ENCODE measurements around the gene SOD3.

The SOD3 gene

DNA sequence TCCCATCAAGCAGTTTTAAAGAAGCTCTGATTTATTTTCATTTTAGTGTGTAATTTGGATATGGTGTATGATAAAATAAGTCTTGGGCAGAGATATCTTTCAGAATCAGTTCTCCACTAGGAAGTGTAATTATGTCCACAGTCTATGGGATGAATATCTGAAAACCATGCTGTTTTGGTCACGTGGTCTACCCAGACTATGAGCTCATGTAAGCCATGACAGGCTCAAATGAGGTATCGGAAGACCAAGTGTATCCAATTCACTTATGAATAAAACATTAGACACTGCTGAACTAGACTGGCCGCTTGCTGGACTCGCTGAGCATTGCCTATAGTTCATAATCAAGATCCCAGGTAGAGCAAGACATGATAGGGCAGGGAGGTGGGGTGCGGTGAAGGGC, 50.5 kb downstream of the SOD3 start:
- DNase-seq, result no peak

DNA sequence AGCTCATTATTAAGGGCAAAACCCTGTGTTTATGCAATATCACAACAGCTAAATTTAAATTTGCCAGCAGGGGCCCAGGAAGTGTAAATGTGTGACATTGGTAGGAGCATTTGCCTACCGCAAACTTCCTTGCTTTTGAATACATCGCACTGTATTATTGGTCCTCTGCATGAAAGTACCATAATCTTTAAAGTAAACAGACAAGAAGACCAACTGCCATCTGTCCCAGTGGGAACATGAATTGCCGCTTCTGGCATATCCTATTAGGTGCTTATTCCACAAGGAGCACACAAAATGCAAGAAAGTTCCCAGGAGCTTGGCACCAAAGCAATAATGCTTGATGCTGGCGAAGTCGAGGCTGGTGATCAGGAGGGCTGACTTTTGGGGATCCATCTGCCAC, 51.3 kb downstream of the SOD3 start:
- DNase-seq, result no peak

DNA sequence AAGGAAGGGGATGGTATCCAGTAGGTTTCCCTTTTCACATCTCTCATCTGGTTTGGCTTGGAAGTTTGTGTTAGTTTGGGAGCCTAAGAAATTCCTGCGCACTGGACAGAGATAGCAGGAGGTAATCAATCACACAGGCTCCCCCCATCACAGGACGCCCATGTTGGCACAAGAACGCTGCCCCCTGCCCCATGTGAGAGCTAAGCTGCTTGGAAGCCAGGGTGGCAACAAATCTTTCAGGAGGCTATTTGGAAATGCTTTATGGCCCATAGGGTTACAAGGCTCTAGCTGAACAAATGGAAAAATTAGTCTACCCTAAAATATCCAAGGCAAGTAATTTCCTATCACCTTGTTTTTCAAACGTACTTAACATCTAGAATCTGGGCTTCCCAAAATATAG, 54.0 kb downstream of the SOD3 start:
- no peak for DNase-seq

DNA sequence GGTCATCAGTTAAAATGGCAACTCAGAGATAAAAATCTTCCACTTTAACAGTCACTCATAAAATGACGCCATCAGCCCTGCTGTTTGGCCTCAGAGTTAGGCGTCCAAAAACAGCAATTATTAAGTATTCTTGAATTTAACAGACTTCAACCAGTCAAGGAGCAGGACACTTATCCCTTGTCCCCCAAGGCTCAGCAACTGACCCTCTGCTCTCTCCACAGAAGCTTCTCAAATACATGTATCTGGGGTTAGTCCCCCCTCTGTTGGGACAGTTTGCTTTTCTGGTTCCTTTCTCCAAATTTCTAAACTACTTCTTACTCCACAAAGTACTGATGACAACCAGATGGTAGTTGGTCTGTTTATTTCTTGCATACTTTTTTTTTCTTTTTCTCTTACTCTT, 54.4 kb downstream of the SOD3 start:
- no peak for DNase-seq

All from hematopoietic multipotent progenitor cell treated with erythropoietin and hydrocortisone succinate and interleukin-3 and kit ligand, for 4 days (in vitro differentiated cells).